Measurements from ENCODE around the gene FGF13. TPM values are rescaled to one million over a fixed set of nuclear protein-coding genes. Genes with fewer than 3 reads are reported as not detected.

Gene FGF13
- total and polyA plus RNA-seq, 2 donors (not counting 3 experiments of a cell fraction or from before 2014, with no cell fraction given): 0.07 to 0.20 TPM

GRCh38 chrX:138740341-138740740 is 28.8 kb upstream of the FGF13 start:
- no peak for FAIRE-seq
- no peak for DNase-seq (ENCODE audit: low read depth, low spot score)
- Histone ChIP-seq H3K36me3 (ENCODE audit: control insufficient read depth in 2 of 2, extremely low read depth in 1 of 2, insufficient read depth in 2 of 2, low read length in 2 of 2) (no peaks in the 10 kb centered on the region), H3K4me1 (ENCODE audit: control insufficient read depth, extremely low read depth, insufficient read depth, low read length) (no peaks in the 10 kb centered on the region), H2AFZ (ENCODE audit: low read depth, low read length) (no peak overlapping the region), H3K79me2 (ENCODE audit: control insufficient read depth, insufficient read depth, low read length) (no peaks in the 10 kb centered on the region), H3K9me3 (replicated peaks; ENCODE audit: control insufficient read depth, insufficient read depth, low read length) (no peaks in the 10 kb centered on the region), H3K9ac (replicated peaks; ENCODE audit: extremely low read depth, insufficient read depth, low read length) (no peak overlapping the region), H3K9me1 (replicated peaks; ENCODE audit: control insufficient read depth, extremely low read depth, insufficient read depth, low read length) (no peaks in the 10 kb centered on the region), H3K27me3 (ENCODE audit: control insufficient read depth in 2 of 2, insufficient read depth in 2 of 2, low read length in 2 of 2) (no peaks in the 10 kb centered on the region), H3K27ac (ENCODE audit: insufficient read depth, low read depth, low read length) (no peak overlapping the region), H4K20me1 (replicated peaks; ENCODE audit: control insufficient read depth, extremely low read depth, insufficient read depth, low read length) (no peaks in the 10 kb centered on the region), H3K4me3 (replicated peaks in 1 of 3; ENCODE audit: insufficient read depth in 1 of 3, low read depth in 1 of 3, low read length in 3 of 3) (no peak overlapping the region), H3K4me2 (ENCODE audit: insufficient read depth, low read length) (no peak overlapping the region)
- no TSS peak for BruUV-seq (replicated peaks)
- dilution Hi-C loops (cut with MboI; ENCODE audit: extremely low pct_ligation_motif_present, low sequenced_read_pairs) (no loop called here), intact Hi-C loops (cut with micrococcal nuclease) (no loop called here)
- ChIA-PET CTCF (no interaction called here), POLR2A (no interaction called here)
- TF ChIP-seq MYC (IDR thresholded peaks at IDR 0.05; ENCODE audit: low read depth, low read length) (no peak), POLR2AphosphoS5 (IDR thresholded peaks at IDR 0.05; ENCODE audit: insufficient read depth, low read depth, low read length) (no peak), EZH2 (IDR thresholded peaks at IDR 0.05; ENCODE audit: borderline replicate concordance, low read depth, low read length, severe bottlenecking) (no peak), POLR2A (IDR thresholded peaks at IDR 0.05; ENCODE audit: low read depth, low read length) (no peak), MAX (IDR thresholded peaks at IDR 0.05; ENCODE audit: insufficient read depth, insufficient read length) (no peak), FOS (IDR thresholded peaks at IDR 0.05; ENCODE audit: borderline replicate concordance, insufficient read depth, low read length) (no peak), JUN (IDR thresholded peaks at IDR 0.05; ENCODE audit: borderline replicate concordance, insufficient read depth, insufficient read length, low read depth) (no peak), CTCF (IDR thresholded peaks at IDR 0.05; ENCODE audit: extremely low read depth in 1 of 2, insufficient read depth in 1 of 2, low read depth in 1 of 2, low read length in 2 of 2) (no peak)
